A549 (cell line): ENCODE measurements around the gene PLXDC1. TPM values are rescaled to one million over a fixed set of nuclear protein-coding genes. Genes with fewer than 3 reads are reported as not detected.
"Not testable (repeated sequence)": the region's sequence is repeated elsewhere in the genome, so short reads cannot be mapped to it uniquely, and the experiment has no call there.

Experiments
- ATAC-seq, 2 experiments: fragments of 200-7000 bp in 1 of 2; fragments of >200 bp in 1 of 2; cut with Nextera tagmentation in 1 of 2; cut with Tn5 transposase in 1 of 2; 3 replicates each; pipeline versions ENCODE4 v1.8.0 to v1.9.1; 2018 to 2020; ENCODE audit warnings: mild to moderate bottlenecking in 1 of 2, moderate library complexity in 1 of 2
- CTCF ChIA-PET: fragments of 300-600 bp; sonication (Branson Sonifier 250); formaldehyde crosslinking; extraction: SDS; loops from one replicate; lab custom pipeline; 2021; ENCODE audit warnings: antibody characterized with exemption, inconsistent platforms; lab: Yijun Ruan, JAX
- POLR2A ChIA-PET: fragments of 350-600 bp; formaldehyde crosslinking; extraction: SDS; loops from one replicate; lab custom pipeline; 2021; ENCODE audit warnings: antibody characterized with exemption, inconsistent platforms; lab: Yijun Ruan, JAX
- DNase-seq, 2 experiments: peaks; one replicate each; pipeline versions ENCODE4 v3.0.0 to v3.0.0-alpha.2; 2011 to 2016; ENCODE audit warnings: low read depth in 1 of 2, low spot score in 1 of 2
- FAIRE-seq: peaks from 2 replicates; lab custom pipeline; 2011; peaks lifted over from hg19 to GRCh38; lab: Jason Lieb, UNC
- H3K27ac ChIP-seq, 2 experiments: fragments of >200 bp; sonication (Bioruptor Twin); formaldehyde crosslinking; 3 replicates each; pipeline ENCODE4 v1.5.1; 2016 to 2017
- H3K4me1 ChIP-seq: fragments of >200 bp; sonication (Bioruptor Twin); formaldehyde crosslinking; 3 replicates; pipeline ENCODE4 v1.6.1; 2016
- H3K4me2 ChIP-seq: fragments of >200 bp; sonication (Bioruptor Twin); formaldehyde crosslinking; 3 replicates; pipeline ENCODE4 v1.6.1; 2016
- H3K4me3 ChIP-seq: fragments of >200 bp; sonication (Bioruptor Twin); formaldehyde crosslinking; 3 replicates; pipeline ENCODE4 v1.5.1; 2016
- H3K9me3 ChIP-seq: fragments of >200 bp; sonication (Bioruptor Twin); formaldehyde crosslinking; 3 replicates; pipeline ENCODE4 v1.6.1; 2016
- CHD4 ChIP-seq: fragments of 200-600 bp; sonication (generic); IDR thresholded peaks from 2 replicates; pipeline ENCODE4 v1.6.1; 2016; ENCODE audit warnings: antibody characterized with exemption, mild to moderate bottlenecking, borderline replicate concordance
- FOXS1 ChIP-seq: fragments of 250-450 bp; sonication (Bioruptor Pico); IDR thresholded peaks from 2 replicates; pipeline ENCODE4 v1.5.0; 2020; ENCODE audit warnings: mild to moderate bottlenecking, moderate library complexity
- HDAC2 ChIP-seq: fragments of 200-600 bp; sonication (generic); IDR thresholded peaks from 2 replicates; pipeline ENCODE4 v1.6.1; 2016
- HEYL ChIP-seq: fragments of 250-450 bp; sonication (Bioruptor Pico); IDR thresholded peaks from 2 replicates; pipeline ENCODE4 v1.8.0; 2021; ENCODE audit warnings: mild to moderate bottlenecking, moderate library complexity
- HMGXB4 ChIP-seq: fragments of 250-450 bp; sonication (Bioruptor Pico); IDR thresholded peaks from 2 replicates; pipeline ENCODE4 v1.5.0; 2021; ENCODE audit warnings: mild to moderate bottlenecking, moderate library complexity, borderline replicate concordance
- HOXB13 ChIP-seq: fragments of 250-450 bp; sonication (Bioruptor Pico); IDR thresholded peaks from 2 replicates; pipeline ENCODE4 v1.5.0; 2020; ENCODE audit warnings: low read depth, mild to moderate bottlenecking, moderate library complexity
- MAFK ChIP-seq: fragments of 450-650 bp; IDR thresholded peaks from 2 replicates; pipeline ENCODE4 v1.6.1; 2014; ENCODE audit not compliant: partially characterized antibody
- MAZ ChIP-seq: fragments of 150-350 bp; IDR thresholded peaks from 2 replicates; pipeline ENCODE4 v1.6.1; 2014; ENCODE audit warnings: antibody characterized with exemption, low read depth, low read length, borderline replicate concordance
- RAD21 ChIP-seq, 2 experiments: fragments of >200 bp in 1 of 2; sonication (Bioruptor Twin) in 1 of 2; formaldehyde crosslinking in 1 of 2; IDR thresholded peaks in 1 of 2; conservative IDR thresholded peaks in 1 of 2; 2 replicates in 1 of 2; 3 replicates in 1 of 2; pipeline ENCODE4 v1.6.1; 2012 to 2018; ENCODE audit warnings: inconsistent platforms in 1 of 2
- RCOR1 ChIP-seq: fragments of 150-350 bp; IDR thresholded peaks from 2 replicates; pipeline ENCODE4 v1.6.1; 2014; ENCODE audit warnings: antibody characterized with exemption, low read length, low read depth
- RNF2 ChIP-seq: fragments of 200-600 bp; sonication (generic); IDR thresholded peaks from 2 replicates; pipeline ENCODE4 v1.6.1; 2016; ENCODE audit warnings: low read depth, mild to moderate bottlenecking, antibody characterized with exemption, moderate library complexity, borderline replicate concordance
- SREBF2 ChIP-seq: fragments of 450-650 bp; IDR thresholded peaks from 2 replicates; pipeline ENCODE4 v1.6.1; 2014; ENCODE audit warnings: mild to moderate bottlenecking, moderate library complexity
- TP53 ChIP-seq: fragments of 250-450 bp; sonication (Bioruptor Pico); IDR thresholded peaks from 2 replicates; pipeline ENCODE4 v1.5.0; 2021; ENCODE audit warnings: mild to moderate bottlenecking, moderate library complexity
- ZSCAN20 ChIP-seq: fragments of 250-450 bp; sonication (Bioruptor Pico); IDR thresholded peaks from 2 replicates; pipeline ENCODE4 v1.8.0; 2022; ENCODE audit warnings: mild to moderate bottlenecking, moderate library complexity
- WGBS: methylation state at CpG from one replicate; pipeline ENCODE4 v1.1.6; 2017; ENCODE audit errors: missing lambda C conversion rate; 5-methylcytosine and 5-hydroxymethylcytosine counted together
- polyA plus RNA-seq, 4 experiments: library from polyadenylated mRNA; depleted of rRNA in 3 of 4; stranded (reverse); fragments of >200 nt; fragmentation: RNase III in 1 of 4; extraction: RNeasy Plus Mini Kit Qiagen cat#74134 plus additional on column Dnase treatment in 1 of 4; gene quantifications; 2 replicates in 3 of 4; 3 replicates in 1 of 4; pipeline ENCODE4 v1.2.3, GENCODE V29; 2011 to 2017
- TF ChIP-seq, protein P1 (sequence below): fragments of 250-450 bp; sonication (Bioruptor Pico); IDR thresholded peaks from 2 replicates; pipeline ENCODE4 v1.5.0; 2020; ENCODE audit warnings: low read depth, mild to moderate bottlenecking, moderate library complexity

PLXDC1 gene
- polyA plus RNA-seq, 2 of the 4 experiments (the other 2 are of a cell fraction) = 0.31 to 0.36 TPM

GRCh38 chr17:39169101-39169500, 17.7 kb upstream of the PLXDC1 start:
- no peak for FAIRE-seq
- H3K4me3 ChIP-seq = no peak overlapping the region

DNA sequence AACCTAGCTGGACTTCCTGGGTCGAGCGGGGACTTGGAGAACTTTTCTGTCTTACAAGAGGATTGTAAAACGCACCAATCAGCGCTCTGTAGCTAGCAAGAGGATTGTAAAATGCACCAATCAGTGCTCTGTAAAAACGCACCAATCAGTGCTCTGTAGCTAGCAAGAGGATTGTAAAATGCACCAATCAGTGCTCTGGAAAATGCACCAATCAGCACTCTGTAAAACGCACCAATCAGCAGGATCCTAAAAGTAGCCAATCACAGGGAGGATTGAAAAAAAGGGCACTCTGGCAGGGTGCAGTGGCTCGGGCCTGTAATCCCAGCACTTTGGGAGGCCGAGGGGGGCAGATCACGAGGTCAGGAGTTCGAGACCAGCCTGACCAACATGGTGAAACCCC, 17.1 kb upstream of the PLXDC1 start:
- TF ChIP-seq MAFK = peak; percentile 84
- TF ChIP-seq, all 56 proteins: peak for 1; not testable (repeated sequence) for 55
- not testable (repeated sequence) for H3K4me3 ChIP-seq, FAIRE-seq, H3K4me2 ChIP-seq, ATAC-seq, H3K9me3 ChIP-seq, DNase-seq, H3K27ac ChIP-seq, H3K4me1 ChIP-seq
- 80% methylated on average over 10 of the region's 10 CpGs for WGBS
- ChIA-PET CTCF (interaction anchor here (1.2 to 30.5 kb wide), 3 partner anchors 15 to 186 kb away, joined by 4 to 612 read pairs (median 453); partner anchors contain the start of genes ARL5C and PLXDC1), POLR2A (interaction anchor here (0.7 to 2.6 kb wide), 2 partner anchors 31 to 315 kb away, joined by 8 to 21 read pairs; partner anchors contain the start of gene RPL19)

More at GRCh38 chr17:39169101-39169500, 17.7 kb upstream of the PLXDC1 start:
- ChIA-PET CTCF (interaction anchor here (0.9 to 30.5 kb wide), 9 partner anchors 11 to 186 kb away, joined by 3 to 612 read pairs (median 4); partner anchors contain the start of genes ARL5C and PLXDC1), POLR2A (interaction anchor here (0.7 kb wide), 1 partner anchor 315 kb away, joined by 8 read pairs; no protein-coding TSS in a partner anchor)
- 87% methylated on average over 14 of the region's 14 CpGs for WGBS
- Histone ChIP-seq H3K4me1 (peaks cover 4% of the 10 kb centered on the region; the same call in 2 of the 3 replicates), H3K9me3 (no peaks in the 10 kb centered on the region), H3K4me2 (no peak overlapping the region), H3K27ac (no peak overlapping the region)
- no peak for DNase-seq
- no peak for TF ChIP-seq ZSCAN20 (CRISPR knock-in tag)
- TF ChIP-seq, protein P1, sequence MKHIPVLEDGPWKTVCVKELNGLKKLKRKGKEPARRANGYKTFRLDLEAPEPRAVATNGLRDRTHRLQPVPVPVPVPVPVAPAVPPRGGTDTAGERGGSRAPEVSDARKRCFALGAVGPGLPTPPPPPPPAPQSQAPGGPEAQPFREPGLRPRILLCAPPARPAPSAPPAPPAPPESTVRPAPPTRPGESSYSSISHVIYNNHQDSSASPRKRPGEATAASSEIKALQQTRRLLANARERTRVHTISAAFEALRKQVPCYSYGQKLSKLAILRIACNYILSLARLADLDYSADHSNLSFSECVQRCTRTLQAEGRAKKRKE (CRISPR knock-in tag) = no peak
- no peak for TF ChIP-seq CHD4
- no peak for TF ChIP-seq SREBF2
- TF ChIP-seq FOXS1 = no peak
- no peak for TF ChIP-seq RCOR1
- TF ChIP-seq RAD21 (conservative IDR thresholded peaks at IDR 0.05 in 1 of 2, IDR thresholded peaks at IDR 0.05 in 1 of 2) = no peak
- TF ChIP-seq MAZ = no peak
- no peak for TF ChIP-seq HEYL (CRISPR knock-in tag)
- TF ChIP-seq HOXB13 (CRISPR knock-in tag) = no peak
- no peak for ATAC-seq

GRCh38 chr17:39167476-39167875, 16.0 kb upstream of the PLXDC1 start:
- ChIA-PET CTCF (interaction anchor here (0.6 to 30.5 kb wide), 8 partner anchors 6 to 466 kb away, joined by 3 to 612 read pairs (median 30); partner anchors contain the start of genes ARL5C and PLXDC1), POLR2A (interaction anchor here (2.6 kb wide), 1 partner anchor 32 kb away, joined by 21 read pairs; the partner anchor contains the start of gene RPL19)
- FAIRE-seq (no peak), ATAC-seq (no peak), DNase-seq (no peak)
- Histone ChIP-seq H3K4me2 (no peak overlapping the region), H3K27ac (no peak overlapping the region), H3K9me3 (no peaks in the 10 kb centered on the region), H3K4me3 (no peak overlapping the region), H3K4me1 (peaks cover 6% of the 10 kb centered on the region; the same call in 2 of the 3 replicates)
- WGBS = 76% methylated on average over 2 of the region's 2 CpGs
- TF ChIP-seq CHD4 = no peak
- TF ChIP-seq HMGXB4 = no peak
- TF ChIP-seq RNF2 = no peak
- TF ChIP-seq TP53 (CRISPR knock-in tag) = no peak
- TF ChIP-seq HDAC2 = no peak
